OCI-LY3 (cell line): Measurements from ENCODE around the gene RIBC2.

Source experiments
- H2AFZ ChIP-seq: fragments of 200-600, 300-600 bp; shearing (Covaris generic); 2 replicates; pipeline ENCODE4 v1.6.0; 2014; ENCODE audit warnings: antibody characterized with exemption, low read depth, low read length
- H3K27ac ChIP-seq: fragments of 200-600, 300-600 bp; sonication (generic); 2 replicates; pipeline ENCODE4 v1.5.1; 2014; ENCODE audit warnings: mild to moderate bottlenecking, low read length, moderate library complexity, mixed read lengths
- H3K27me3 ChIP-seq: fragments of 200-600, 300-600 bp; sonication (generic); 2 replicates; pipeline ENCODE4 v1.6.1; 2014; ENCODE audit warnings: low read depth, low read length, mixed read lengths
- H3K36me3 ChIP-seq: fragments of 200-600, 300-600 bp; sonication (generic); replicated peaks from 2 replicates; pipeline ENCODE3; 2014; ENCODE audit warnings: low read depth, low read length, mixed read lengths
- H3K4me1 ChIP-seq: fragments of 300-600, 200-600 bp; sonication (generic); 2 replicates; pipeline ENCODE4 v1.6.1; 2014; ENCODE audit warnings: low read length, mixed read lengths
- H3K4me2 ChIP-seq: fragments of 200-600, 300-600 bp; sonication (generic); 2 replicates; pipeline ENCODE4 v1.6.1; 2014; ENCODE audit warnings: low read length, mixed read lengths
- H3K4me3 ChIP-seq: fragments of 300-600, 200-600 bp; sonication (generic); 2 replicates; pipeline ENCODE4 v1.5.1; 2014; ENCODE audit warnings: antibody characterized with exemption, mild to moderate bottlenecking, low read length, moderate library complexity
- H3K79me2 ChIP-seq: fragments of 300-600, 200-600 bp; shearing (Covaris generic); 2 replicates; pipeline ENCODE4 v1.6.1; 2014; ENCODE audit warnings: mild to moderate bottlenecking, low read length, mixed read lengths
- H3K9ac ChIP-seq: fragments of 300-600, 200-600 bp; shearing (Covaris generic); 2 replicates; pipeline ENCODE4 v1.6.0; 2014; ENCODE audit warnings: mild to moderate bottlenecking, low read length, moderate library complexity
- H3K9me3 ChIP-seq: fragments of 200-600, 300-600 bp; shearing (Covaris generic); 2 replicates; pipeline ENCODE4 v1.6.1; 2014; ENCODE audit warnings: low read length, mixed read lengths; ENCODE audit not compliant: insufficient read depth
- H4K20me1 ChIP-seq: fragments of 200-600, 300-600 bp; sonication (generic); 2 replicates; pipeline ENCODE4 v1.6.1; 2016; ENCODE audit warnings: low read length, mixed read lengths; ENCODE audit not compliant: insufficient read depth
- CTCF ChIP-seq: fragments of 200-600, 300-600 bp; sonication (generic); IDR thresholded peaks from 2 replicates; pipeline ENCODE4 v1.5.1; 2014; ENCODE audit warnings: antibody characterized with exemption, low read length, low read depth
- EZH2phosphoT487 ChIP-seq: fragments of 200-600 bp; shearing (Covaris generic); IDR thresholded peaks from 2 replicates; pipeline ENCODE4 v1.6.1; 2018; ENCODE audit warnings: antibody characterized with exemption, mixed run types, low read depth

RIBC2 gene

GRCh38 chr22:45465633-45466032, 52.1 kb downstream of the RIBC2 start:
- Histone ChIP-seq H3K27me3 (peaks cover 22% of the 10 kb centered on the region; the same call in 1 of the 2 replicates), H3K4me1 (no peaks in the 10 kb centered on the region), H3K4me2 (no peak overlapping the region), H3K4me3 (no peak overlapping the region), H4K20me1 (no peaks in the 10 kb centered on the region), H3K9me3 (no peaks in the 10 kb centered on the region), H3K27ac (no peak overlapping the region), H3K36me3 (no peaks in the 10 kb centered on the region), H3K9ac (no peak overlapping the region), H2AFZ (no peak overlapping the region), H3K79me2 (no peaks in the 10 kb centered on the region)
- TF ChIP-seq CTCF: no peak
- TF ChIP-seq EZH2phosphoT487: no peak

- TF ChIP-seq EZH2phosphoT487: no peak
- TF ChIP-seq CTCF: no peak
- Histone ChIP-seq H3K4me1 (no peaks in the 10 kb centered on the region), H3K9ac (no peak overlapping the region), H3K4me2 (no peak overlapping the region), H2AFZ (no peak overlapping the region), H3K27me3 (peaks cover 22% of the 10 kb centered on the region; the same call in 1 of the 2 replicates), H4K20me1 (no peaks in the 10 kb centered on the region), H3K27ac (no peak overlapping the region), H3K79me2 (no peaks in the 10 kb centered on the region), H3K36me3 (no peaks in the 10 kb centered on the region), H3K4me3 (no peak overlapping the region), H3K9me3 (no peaks in the 10 kb centered on the region)
Measured at GRCh38 chr22:45468872-45469271, 55.4 kb downstream of the RIBC2 start.

- no peak overlapping the region for H3K4me3 ChIP-seq
- H3K36me3 ChIP-seq: no peaks in the 10 kb centered on the region
- no peak overlapping the region for H3K9ac ChIP-seq
- no peak overlapping the region for H3K4me2 ChIP-seq
- H3K9me3 ChIP-seq: no peaks in the 10 kb centered on the region
- no peaks in the 10 kb centered on the region for H3K4me1 ChIP-seq
- no peak overlapping the region for H3K27ac ChIP-seq
- TF ChIP-seq CTCF: no peak
- H3K79me2 ChIP-seq: no peaks in the 10 kb centered on the region
- H2AFZ ChIP-seq: no peak overlapping the region
- H4K20me1 ChIP-seq: no peaks in the 10 kb centered on the region
- peaks cover 22% of the 10 kb centered on the region; the same call in 1 of the 2 replicates for H3K27me3 ChIP-seq
Measured at GRCh38 chr22:45469281-45470073, 56.0 kb downstream of the RIBC2 start.

- H3K27ac ChIP-seq: no peak overlapping the region
- H3K4me1 ChIP-seq: no peaks in the 10 kb centered on the region
- H2AFZ ChIP-seq: no peak overlapping the region
- H3K36me3 ChIP-seq: no peaks in the 10 kb centered on the region
- no peaks in the 10 kb centered on the region for H4K20me1 ChIP-seq
- no peak overlapping the region for H3K4me2 ChIP-seq
- H3K9ac ChIP-seq: no peak overlapping the region
- no peaks in the 10 kb centered on the region for H3K79me2 ChIP-seq
- H3K9me3 ChIP-seq: no peaks in the 10 kb centered on the region
- H3K4me3 ChIP-seq: no peak overlapping the region
- peaks cover 26% of the 10 kb centered on the region; the same call in 1 of the 2 replicates for H3K27me3 ChIP-seq
- TF ChIP-seq EZH2phosphoT487: no peak
- TF ChIP-seq CTCF: no peak
Measured at GRCh38 chr22:45470871-45471270, 57.4 kb downstream of the RIBC2 start.
